ENCODE measurements around the gene SEC24D.

GRCh38 chr4:118762155-118762554, 73.8 kb downstream of the SEC24D start:
- TF ChIP-seq POLR2AphosphoS5 (IDR thresholded peaks at IDR 0.05; ENCODE audit: low read depth, low read length) (no peak), MAX (IDR thresholded peaks at IDR 0.05) (no peak), SIN3A (conservative IDR thresholded peaks at IDR 0.05 in 1 of 2, IDR thresholded peaks at IDR 0.05 in 1 of 2; ENCODE audit: low read depth in 1 of 2, low read length in 2 of 2) (no peak)
